NCI-H446 treated with DMSO at 0.1 percent for 48 hours (cell line): ENCODE data around the gene NKAIN2.
A peak's percentile ranks its signal among the peaks of the same experiment; 100 is the strongest.
"Not testable (repeated sequence)": the region's sequence is repeated elsewhere in the genome, so short reads cannot be mapped to it uniquely, and the experiment has no call there.

ENCODE experiments used
- DNase-seq: peaks from one replicate; lab custom pipeline; 2025; lab: John Stamatoyannopoulos, UW

Gene NKAIN2

GRCh38 chr6:124223611-124224345 lies 420.1 kb downstream of the NKAIN2 start:
- DNase-seq, result no peak

DNA sequence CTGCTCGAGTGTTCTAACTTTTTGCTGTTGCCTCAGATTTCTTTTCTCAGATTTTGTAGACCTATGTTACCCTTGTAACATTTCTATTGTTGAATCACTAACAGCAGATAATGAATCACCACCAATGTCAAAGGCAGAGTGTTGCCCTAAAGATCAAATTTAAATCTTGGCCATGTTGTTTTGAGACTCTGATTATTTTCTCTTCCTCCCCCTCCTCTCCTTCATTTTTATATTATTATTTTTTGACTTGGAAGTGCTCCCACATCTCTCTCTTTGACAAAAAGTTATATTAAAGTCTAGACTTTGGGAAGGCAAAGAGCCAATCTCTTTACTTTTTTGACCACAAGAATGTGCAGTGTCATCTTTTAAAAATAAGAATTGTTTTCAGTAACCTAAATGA lies 422.7 kb downstream of the NKAIN2 start:
- no peak for DNase-seq

DNA sequence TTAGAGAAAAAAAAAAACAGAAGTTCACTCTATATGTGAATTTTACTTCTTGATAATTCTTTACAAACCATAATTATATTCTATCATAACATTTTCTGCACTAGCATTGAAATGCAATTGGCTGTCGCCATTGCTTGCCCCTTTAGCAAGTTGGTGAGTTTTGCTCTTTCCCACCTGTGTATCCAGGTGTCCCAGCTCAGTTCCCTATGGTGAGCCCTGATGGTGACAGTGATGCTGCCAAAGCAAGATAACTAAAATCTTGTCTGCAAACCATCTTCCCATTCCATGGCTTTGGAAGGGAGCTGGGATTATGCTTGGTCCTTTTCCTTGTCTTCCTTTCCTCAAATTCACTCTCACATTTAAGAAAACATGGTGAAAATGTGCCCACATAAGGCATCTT lies 429.6 kb downstream of the NKAIN2 start:
- DNase-seq, result no peak

- peak; percentile 75 for DNase-seq
Measured at GRCh38 chr6:124234801-124235200, 431.1 kb downstream of the NKAIN2 start.

- no peak for DNase-seq
Measured at GRCh38 chr6:124237911-124238310, 434.2 kb downstream of the NKAIN2 start.

DNA sequence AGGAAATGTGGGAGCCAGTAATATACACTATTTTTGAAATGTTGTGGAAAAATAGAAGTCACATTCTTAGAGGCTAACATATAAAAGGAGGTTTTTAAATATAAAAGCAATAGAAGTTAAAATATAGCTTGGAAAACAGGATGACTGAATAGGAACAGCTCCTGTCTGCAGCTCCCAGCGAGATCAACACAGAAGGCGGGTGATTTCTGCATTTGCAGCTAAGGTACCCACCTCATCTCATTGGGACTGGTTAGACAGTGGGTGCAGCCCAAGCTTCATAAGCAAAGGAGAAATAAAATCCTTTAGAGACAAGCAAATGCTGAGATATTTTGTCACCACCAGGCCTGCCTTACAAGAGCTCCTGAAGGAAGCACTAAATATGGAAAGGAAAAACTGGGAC lies 434.7 kb downstream of the NKAIN2 start:
- DNase-seq, result not testable (repeated sequence)

DNA sequence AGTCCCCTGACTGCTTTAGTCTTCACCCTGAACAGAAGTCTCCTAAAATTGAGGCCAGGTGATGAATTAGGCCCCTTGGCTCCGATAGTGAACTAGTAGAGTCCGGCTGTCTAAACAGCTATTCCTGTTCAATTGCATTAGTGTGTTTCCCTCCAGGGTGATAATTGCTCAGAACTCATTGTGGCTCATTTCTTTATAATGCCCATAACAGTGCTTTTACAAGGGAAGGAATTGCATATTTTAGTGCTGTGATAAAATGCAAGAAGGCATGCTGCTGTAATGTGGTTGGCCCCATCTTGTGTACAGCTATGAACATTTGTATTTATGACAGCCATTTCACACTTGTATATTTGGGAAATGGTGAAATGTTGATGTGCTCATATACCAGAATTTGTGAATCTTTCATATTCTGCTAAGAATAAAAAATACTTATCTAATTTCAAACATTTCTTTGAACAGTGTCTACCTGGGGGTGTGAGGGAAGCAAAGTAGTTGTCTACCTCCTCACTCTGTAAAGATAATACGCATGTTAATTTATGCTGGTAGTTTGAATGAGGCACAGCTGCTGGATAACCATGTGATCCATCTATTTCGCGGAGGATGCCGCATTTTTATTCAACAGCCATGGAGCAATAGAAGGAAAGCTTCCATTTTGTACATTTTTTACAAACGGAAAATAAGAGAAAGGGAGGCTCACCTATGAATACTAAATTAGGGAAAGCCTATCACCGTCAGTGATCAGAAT lies 451.4 kb downstream of the NKAIN2 start:
- no peak for DNase-seq

- DNase-seq, result no peak
Measured at GRCh38 chr6:124260337-124260736, 456.7 kb downstream of the NKAIN2 start.

DNA sequence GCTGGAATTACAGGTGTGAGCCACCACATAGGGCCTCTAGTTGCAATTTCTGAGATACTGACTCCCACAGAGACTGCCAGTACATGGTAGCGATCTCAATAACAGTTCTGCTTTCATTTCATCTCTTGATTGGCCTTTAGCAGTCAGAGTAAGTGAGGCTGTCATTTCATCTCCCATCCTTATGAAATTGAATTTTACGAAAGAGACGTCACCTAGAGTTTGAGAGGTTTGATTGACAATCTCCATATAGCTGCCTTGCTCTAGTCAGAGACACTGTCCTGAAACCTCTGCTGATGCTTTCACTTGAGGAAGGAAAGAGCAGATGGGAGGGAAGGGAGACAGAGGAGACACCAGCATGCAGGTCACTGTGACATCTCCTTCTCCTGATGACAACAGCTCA lies 466.1 kb downstream of the NKAIN2 start:
- no peak for DNase-seq

DNA sequence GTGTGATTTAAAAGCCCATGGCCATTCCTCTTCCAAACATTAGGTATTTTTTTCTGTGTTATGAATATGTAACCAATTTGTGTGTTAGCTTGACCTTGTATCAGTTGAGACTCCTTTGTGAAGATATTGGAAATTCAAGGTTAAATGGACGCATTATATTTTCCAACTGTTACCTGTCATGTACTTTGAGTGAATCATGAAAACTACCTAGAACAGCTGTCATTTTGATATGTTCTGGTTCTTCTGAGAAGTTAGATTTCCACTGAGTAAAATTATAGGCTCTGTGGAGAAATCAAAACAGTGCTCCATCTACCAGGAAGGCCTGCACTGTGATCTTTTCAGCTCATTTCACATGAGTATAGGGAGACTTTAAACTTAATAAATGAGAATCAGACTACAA lies 470.0 kb downstream of the NKAIN2 start:
- DNase-seq, result no peak

- DNase-seq, result no peak
Measured at GRCh38 chr6:124282541-124282940, 478.9 kb downstream of the NKAIN2 start.

DNA sequence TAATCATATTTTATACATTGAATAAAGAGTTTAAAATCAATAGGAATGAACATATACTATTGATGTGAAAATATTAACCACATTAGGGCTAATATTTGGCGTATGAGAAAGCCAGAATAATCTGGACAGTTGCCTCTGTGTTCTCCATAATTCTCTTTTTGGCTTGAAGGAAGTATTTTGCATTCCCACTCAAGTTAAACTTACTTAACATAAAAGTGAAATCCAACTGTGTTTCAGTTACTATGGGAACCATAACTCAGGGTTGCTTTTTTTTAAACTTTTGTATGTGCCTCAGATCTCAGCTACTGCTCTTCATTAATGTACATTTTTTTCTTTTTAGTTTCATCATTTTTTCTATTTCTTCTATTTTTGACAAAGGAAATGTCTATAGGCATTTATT lies 479.8 kb downstream of the NKAIN2 start:
- no peak for DNase-seq

DNA sequence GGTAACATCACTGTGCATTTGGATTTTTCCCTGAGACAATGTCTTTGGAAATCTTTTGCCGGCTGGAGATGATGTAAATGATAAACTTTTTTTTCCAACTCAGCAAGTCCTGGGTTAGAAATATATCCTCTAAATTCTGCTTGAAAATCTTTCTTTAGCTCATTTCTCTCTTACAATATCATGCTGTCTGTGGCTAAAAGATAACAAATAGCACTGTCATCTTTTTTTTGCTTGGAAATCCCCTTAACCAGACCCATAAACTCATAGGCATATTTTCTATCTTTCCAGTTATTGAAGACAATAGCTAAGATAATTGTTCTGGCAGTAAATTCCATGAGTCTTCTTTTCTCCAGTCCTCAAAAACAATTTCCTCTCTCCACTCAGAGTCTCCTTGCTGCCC lies 481.5 kb downstream of the NKAIN2 start:
- no peak for DNase-seq

DNA sequence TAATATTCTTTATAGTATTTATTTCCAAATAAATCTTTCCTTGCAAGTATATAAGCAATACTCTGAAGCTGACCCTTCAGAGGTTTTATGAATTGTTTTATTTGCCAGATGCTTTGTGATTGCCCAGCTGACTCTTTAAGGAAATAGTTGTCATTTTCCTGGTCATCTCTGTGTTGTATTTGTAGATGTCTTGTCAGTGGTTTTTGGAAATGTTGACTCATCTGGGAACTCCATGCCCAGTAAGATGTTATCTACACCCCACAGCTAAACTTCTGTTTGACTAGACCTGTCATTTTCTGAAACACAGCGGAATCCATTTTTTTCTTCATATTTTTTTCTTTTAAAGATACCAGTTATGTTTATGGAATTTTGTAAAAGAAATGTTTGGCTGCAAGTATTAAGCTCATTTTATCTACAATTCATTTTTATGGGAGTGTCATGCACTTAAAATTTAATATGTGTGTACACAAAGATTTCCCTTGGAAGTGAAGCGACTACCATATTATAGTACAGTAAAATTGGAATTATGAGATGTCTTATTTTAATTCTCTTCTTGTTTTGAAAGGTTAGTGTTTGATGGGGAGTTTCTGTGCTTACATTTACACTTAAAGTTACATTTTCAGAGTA lies 491.0 kb downstream of the NKAIN2 start:
- DNase-seq, result no peak

- DNase-seq, result no peak
Measured at GRCh38 chr6:124297507-124297906, 493.8 kb downstream of the NKAIN2 start.

DNA sequence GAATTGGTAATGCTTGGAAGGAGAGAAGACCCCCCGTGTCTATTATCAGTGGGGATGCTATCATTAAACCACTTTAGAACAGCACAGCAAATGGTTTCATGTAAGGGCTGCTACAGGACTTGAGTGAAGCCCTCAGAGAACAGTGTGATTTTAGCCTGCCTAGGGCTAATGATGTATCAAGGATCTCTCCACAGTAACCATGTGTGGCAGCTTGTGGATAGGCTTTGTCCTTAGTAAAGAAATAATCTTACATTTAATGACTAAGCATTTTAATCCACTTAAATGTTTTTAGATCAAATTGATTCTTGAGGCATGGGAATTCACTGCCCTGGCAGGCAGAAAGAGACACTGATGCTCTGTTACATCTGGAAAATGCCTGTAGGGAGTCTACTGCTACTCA lies 495.1 kb downstream of the NKAIN2 start:
- no peak for DNase-seq

DNA sequence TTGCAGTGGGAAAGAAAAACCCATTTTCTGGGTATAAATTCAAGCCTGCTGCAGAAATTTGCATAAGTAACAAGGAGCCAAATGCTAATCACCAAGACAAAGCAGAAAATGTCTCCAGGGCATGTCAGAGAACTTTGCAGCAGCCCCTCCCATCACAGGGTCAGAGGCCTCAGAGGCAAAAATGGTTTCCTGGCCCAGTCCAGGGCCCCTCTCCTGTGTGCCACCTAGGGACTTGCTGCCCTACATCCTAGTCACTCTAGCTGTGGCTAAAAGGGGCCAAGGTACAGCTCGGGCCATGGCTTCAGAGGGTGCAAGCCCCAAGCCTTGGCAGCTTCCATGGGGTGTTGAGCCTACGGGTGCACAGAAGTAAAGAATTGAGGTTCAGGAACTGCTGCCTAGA lies 497.2 kb downstream of the NKAIN2 start:
- not testable (repeated sequence) for DNase-seq

DNA sequence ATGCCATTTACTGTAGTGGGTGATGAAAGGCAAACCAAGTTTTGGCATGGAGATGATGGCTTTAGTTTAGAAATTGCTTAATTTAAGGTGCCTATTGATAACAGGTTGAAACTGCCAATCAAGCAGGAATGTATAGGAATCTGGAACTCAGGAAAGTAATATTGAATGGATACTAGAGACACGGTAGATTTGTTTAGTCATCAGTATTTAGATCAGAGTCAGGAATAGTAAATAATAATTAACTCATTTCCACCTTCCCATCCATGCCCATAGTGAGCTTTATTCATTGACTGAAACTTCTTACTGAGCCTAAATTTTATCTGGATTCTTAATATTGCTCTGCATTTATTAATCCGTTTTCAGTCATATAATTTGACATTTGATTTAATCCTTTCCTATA lies 500.3 kb downstream of the NKAIN2 start:
- no peak for DNase-seq

DNA sequence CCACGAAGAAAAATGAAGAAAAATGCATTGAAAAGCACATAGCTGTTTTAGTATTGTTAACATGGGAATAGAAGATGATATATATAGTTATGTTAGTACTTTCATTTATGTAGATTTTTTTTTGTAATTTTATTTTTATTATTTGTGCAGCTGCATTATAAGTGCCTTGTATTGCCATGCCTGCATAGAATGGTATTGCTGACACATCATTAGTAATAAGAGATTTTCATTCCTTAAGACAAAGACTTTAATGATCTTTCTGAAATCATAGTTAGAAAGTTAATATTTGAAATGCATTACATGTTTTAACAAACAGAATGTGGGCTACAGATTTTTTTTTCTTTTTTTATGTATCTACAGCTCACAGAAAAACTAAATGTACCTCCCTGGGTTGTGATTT lies 506.5 kb downstream of the NKAIN2 start:
- no peak for DNase-seq

- DNase-seq, result no peak
Measured at GRCh38 chr6:124319410-124319809, 515.7 kb downstream of the NKAIN2 start.

DNA sequence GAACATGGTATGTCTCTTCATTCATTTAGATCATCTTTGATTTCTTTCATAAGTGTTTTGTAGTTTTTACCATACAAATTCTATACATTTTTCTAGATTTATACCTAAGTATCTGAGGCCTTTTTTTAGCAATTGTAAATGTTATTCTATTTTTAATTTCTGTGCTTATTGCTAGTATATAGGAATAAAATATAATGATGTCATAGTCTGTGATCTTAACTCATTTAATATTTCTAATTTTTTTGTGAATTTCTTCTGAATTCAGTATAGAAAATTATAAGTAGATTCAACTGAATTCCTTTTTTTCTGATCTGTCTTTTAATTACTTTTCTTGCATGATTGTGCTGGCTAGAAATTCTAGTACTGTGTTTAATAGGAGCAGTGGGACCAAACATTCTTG lies 520.6 kb downstream of the NKAIN2 start:
- no peak for DNase-seq

GRCh38 chr6:124330197-124330596 lies 526.5 kb downstream of the NKAIN2 start:
- no peak for DNase-seq

- DNase-seq, result no peak
Measured at GRCh38 chr6:124334359-124334758, 530.7 kb downstream of the NKAIN2 start.
